Measurements from ENCODE around the gene CHMP1A.
"Not testable (repeated sequence)": the region's sequence is repeated elsewhere in the genome, so short reads cannot be mapped to it uniquely, and the experiment has no call there.

CHMP1A gene

GRCh38 chr16:89691986-89692569 lies 34.6 kb upstream of the CHMP1A start:
- DNase-seq = no peak

GRCh38 chr16:89691231-89691985 lies 33.9 kb upstream of the CHMP1A start:
- DNase-seq = no peak

GRCh38 chr16:89690392-89690901 lies 32.9 kb upstream of the CHMP1A start:
- no peak for DNase-seq

- not testable (repeated sequence) for DNase-seq
Observed at GRCh38 chr16:89689621-89690020, 32.1 kb upstream of the CHMP1A start.

- no peak for DNase-seq
Observed at GRCh38 chr16:89689142-89689541, 31.6 kb upstream of the CHMP1A start.

GRCh38 chr16:89688395-89688794 lies 30.9 kb upstream of the CHMP1A start:
- no peak for DNase-seq

GRCh38 chr16:89687092-89687940 lies 29.8 kb upstream of the CHMP1A start:
- DNase-seq = no peak

GRCh38 chr16:89686520-89687091 lies 29.1 kb upstream of the CHMP1A start, which contains the start of gene CDK10:
Gene CDK10, plus strand, starts transcription at chr16:89686689. Its CDS starts 22 bp downstream, at chr16:89686711.
- DNase-seq = peak; percentile 86

- DNase-seq = no peak
Observed at GRCh38 chr16:89685916-89686315, 28.4 kb upstream of the CHMP1A start.

GRCh38 chr16:89678258-89678657 lies 20.8 kb upstream of the CHMP1A start:
- no peak for DNase-seq

- no peak for DNase-seq
Observed at GRCh38 chr16:89672177-89672941, 14.9 kb upstream of the CHMP1A start.

- not testable (repeated sequence) for DNase-seq
Observed at GRCh38 chr16:89671565-89671964, 14.1 kb upstream of the CHMP1A start.

- DNase-seq = no peak
Observed at GRCh38 chr16:89670496-89671431, 13.3 kb upstream of the CHMP1A start.

- no peak for DNase-seq
Observed at GRCh38 chr16:89669755-89670154, 12.2 kb upstream of the CHMP1A start.

- no peak for DNase-seq
Observed at GRCh38 chr16:89668790-89669158, 11.3 kb upstream of the CHMP1A start.

- no peak for DNase-seq
Observed at GRCh38 chr16:89667633-89668032, 10.1 kb upstream of the CHMP1A start.

- DNase-seq = not testable (repeated sequence)
Observed at GRCh38 chr16:89667000-89667399, 9.5 kb upstream of the CHMP1A start.

GRCh38 chr16:89664238-89664637 lies 6.7 kb upstream of the CHMP1A start:
- DNase-seq = not testable (repeated sequence)

- no peak for DNase-seq
Observed at GRCh38 chr16:89661215-89661614, 3.7 kb upstream of the CHMP1A start.

GRCh38 chr16:89660146-89660545 lies 2.6 kb upstream of the CHMP1A start:
- no peak for DNase-seq
